Measurements from ENCODE around the gene ELOVL3.
"Not testable (repeated sequence)": the region's sequence is repeated elsewhere in the genome, so short reads cannot be mapped to it uniquely, and the experiment has no call there.

Gene ELOVL3

DNA sequence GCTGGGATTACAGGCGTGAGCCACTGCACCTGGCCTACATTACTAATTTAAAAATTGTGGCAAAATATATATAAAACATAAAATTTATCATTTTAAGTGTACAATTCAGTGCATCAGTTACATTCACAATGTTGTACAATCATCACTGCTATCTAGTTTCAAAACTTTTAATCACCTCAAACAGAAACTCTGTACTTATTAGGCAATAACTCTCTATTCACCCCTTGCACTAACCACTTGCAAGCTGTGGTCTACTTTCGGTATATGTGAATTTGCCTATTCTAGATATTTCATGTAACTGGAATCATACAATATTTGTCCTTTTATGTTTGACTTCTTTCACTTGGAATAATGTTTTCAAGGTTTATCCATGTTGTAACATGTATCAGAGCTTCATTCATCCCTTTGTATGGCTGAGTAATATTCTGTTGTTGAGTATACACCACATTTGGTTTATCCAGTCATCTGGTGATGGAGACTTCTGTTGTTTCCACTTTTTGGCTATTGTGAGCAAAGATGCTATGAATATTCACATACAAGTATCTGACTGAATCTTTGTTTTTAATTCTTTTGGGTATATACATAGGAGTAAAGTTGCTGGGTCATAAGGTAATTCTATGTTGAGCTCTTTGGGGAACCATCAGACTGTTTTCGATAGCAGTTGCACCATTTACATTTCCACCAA is 14.3 kb upstream of the ELOVL3 start:
- no peak for DNase-seq (ENCODE audit: low spot score in 2 of 2)
- H3K27ac Mint-ChIP-seq: no peak overlapping the region
- H3K9me3 Mint-ChIP-seq: no peaks in the 10 kb centered on the region
- no peak overlapping the region for H3K4me3 Mint-ChIP-seq
- no peaks in the 10 kb centered on the region for H3K4me1 Mint-ChIP-seq
- no peaks in the 10 kb centered on the region for H3K36me3 Mint-ChIP-seq
- ATAC-seq: peak; percentile 91

DNA sequence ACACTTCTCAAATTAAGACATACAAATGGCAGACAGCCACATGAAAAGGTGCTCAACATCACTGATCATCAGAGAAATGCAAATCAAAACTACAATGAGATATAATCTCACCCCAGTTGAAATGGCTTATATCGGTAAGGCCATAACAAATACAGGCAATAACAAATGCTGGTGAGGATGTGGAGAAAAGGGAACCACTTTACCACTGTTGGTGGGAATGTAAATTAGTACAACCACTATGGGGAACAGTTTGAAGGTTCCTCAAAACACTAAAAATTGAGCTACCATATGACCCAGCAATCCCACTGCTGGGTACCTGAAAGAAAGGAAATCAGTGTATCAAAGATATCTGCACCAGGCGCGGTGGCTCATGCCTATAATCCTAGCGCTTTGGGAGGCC is 12.5 kb upstream of the ELOVL3 start:
- H3K4me1 Mint-ChIP-seq; ATAC-seq; DNase-seq (ENCODE audit: low spot score in 2 of 2); H3K9me3 Mint-ChIP-seq; H3K4me3 Mint-ChIP-seq; H3K27ac Mint-ChIP-seq; H3K36me3 Mint-ChIP-seq: not testable (repeated sequence)

GRCh38 chr10:102219370-102219769 is 6.7 kb upstream of the ELOVL3 start:
- DNase-seq (ENCODE audit: low spot score in 2 of 2) (no peak), ATAC-seq (no peak)
- no peaks in the 10 kb centered on the region for H3K4me1 Mint-ChIP-seq
- H3K4me3 Mint-ChIP-seq: no peak overlapping the region
- no peaks in the 10 kb centered on the region for H3K36me3 Mint-ChIP-seq
- no peak overlapping the region for H3K27ac Mint-ChIP-seq
- H3K9me3 Mint-ChIP-seq: no peaks in the 10 kb centered on the region

- no peak for DNase-seq (ENCODE audit: low spot score in 2 of 2)
- Mint-ChIP-seq H3K36me3 (no peaks in the 10 kb centered on the region), H3K4me3 (no peak overlapping the region), H3K4me1 (peaks cover under 1% of the 10 kb centered on the region), H3K27ac (no peak overlapping the region), H3K9me3 (no peaks in the 10 kb centered on the region)
- no peak for ATAC-seq
Observed at GRCh38 chr10:102220612-102221011, 5.5 kb upstream of the ELOVL3 start.

GRCh38 chr10:102222797-102223196 is 3.3 kb upstream of the ELOVL3 start:
- H3K4me3 Mint-ChIP-seq: no peak overlapping the region
- ATAC-seq (no peak), DNase-seq (ENCODE audit: low spot score in 2 of 2) (no peak)
- no peaks in the 10 kb centered on the region for H3K36me3 Mint-ChIP-seq
- peaks cover 16% of the 10 kb centered on the region for H3K4me1 Mint-ChIP-seq
- no peak overlapping the region for H3K27ac Mint-ChIP-seq
- H3K9me3 Mint-ChIP-seq: no peaks in the 10 kb centered on the region

DNA sequence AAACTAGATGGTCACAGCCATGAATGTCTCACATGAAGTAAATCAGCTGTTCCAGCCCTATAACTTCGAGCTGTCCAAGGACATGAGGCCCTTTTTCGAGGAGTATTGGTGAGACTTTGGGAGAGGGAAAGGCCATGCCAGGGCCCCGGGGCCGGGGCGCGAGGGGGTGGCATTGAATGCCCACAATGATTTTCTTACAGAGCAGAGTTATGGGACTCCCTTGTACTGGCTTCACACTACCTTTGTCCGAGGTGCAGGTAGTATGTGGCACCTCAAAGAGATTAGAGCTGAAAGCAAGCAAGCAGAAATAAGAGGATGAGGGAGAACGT is 407 bp downstream of the ELOVL3 start:
- ATAC-seq (no peak), DNase-seq (ENCODE audit: low spot score in 2 of 2) (no peak)
- peaks cover 41% of the 10 kb centered on the region for H3K4me1 Mint-ChIP-seq
- H3K27ac Mint-ChIP-seq: no peak overlapping the region
- H3K9me3 Mint-ChIP-seq: no peaks in the 10 kb centered on the region
- no peaks in the 10 kb centered on the region for H3K36me3 Mint-ChIP-seq
- H3K4me3 Mint-ChIP-seq: peak overlapping the region; percentile 63

DNA sequence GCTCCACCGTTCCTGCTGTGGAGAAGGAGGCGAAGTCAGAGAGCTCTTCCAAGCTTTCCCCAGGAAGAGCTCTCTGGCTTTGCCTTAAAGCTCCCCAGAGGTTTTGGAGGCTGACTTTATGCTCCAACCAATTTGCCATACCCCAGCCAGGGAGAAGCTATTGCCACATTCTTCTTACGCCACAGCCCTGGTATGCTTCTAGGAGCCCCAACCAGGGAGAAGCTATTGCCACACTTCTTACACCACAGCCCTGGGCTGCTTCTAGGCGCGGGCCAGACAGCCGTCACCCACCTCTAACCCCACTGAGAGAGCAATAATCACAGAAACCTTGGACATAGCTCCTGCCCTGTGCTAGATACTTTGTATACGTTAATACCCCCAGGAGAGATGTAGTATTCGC is 951 bp downstream of the ELOVL3 start:
- DNase-seq (ENCODE audit: low spot score in 2 of 2) (no peak), ATAC-seq (no peak)
- H3K4me1 Mint-ChIP-seq: peaks cover 46% of the 10 kb centered on the region
- no peaks in the 10 kb centered on the region for H3K9me3 Mint-ChIP-seq
- H3K36me3 Mint-ChIP-seq: no peaks in the 10 kb centered on the region
- H3K27ac Mint-ChIP-seq: no peak overlapping the region
- no peak overlapping the region for H3K4me3 Mint-ChIP-seq

DNA sequence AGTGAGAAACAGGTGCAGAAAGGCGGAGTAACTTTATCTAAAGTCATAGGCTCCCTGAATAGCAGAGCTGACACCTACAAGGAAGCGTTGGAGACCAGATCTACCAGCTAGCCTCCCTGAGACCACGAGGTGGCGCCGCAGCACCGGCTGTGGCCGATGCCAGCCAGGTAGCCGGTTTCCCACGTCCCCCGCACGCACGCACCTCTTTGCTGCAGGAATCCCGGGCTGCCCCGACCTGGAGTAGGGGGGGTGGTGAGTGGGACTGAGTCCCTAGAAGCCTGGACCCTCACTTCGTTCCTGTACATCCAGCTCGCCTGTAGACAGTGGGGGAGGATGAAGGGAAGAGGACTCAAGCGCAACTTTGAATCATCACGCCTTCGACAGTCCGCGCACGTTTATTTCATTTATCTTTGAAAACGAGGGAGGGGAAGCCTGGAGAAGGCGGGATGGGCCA is 3.7 kb downstream of the ELOVL3 start:
- Mint-ChIP-seq H3K4me3 (peak overlapping the region; percentile 79), H3K36me3 (no peaks in the 10 kb centered on the region), H3K27ac (no peak overlapping the region), H3K4me1 (peaks cover 46% of the 10 kb centered on the region), H3K9me3 (no peaks in the 10 kb centered on the region)
- DNase-seq (ENCODE audit: low spot score in 2 of 2) (peak; percentile 85 to 92), ATAC-seq (peak; percentile 66)

GRCh38 chr10:102230264-102230860 is 4.3 kb downstream of the ELOVL3 start:
- H3K27ac Mint-ChIP-seq: no peak overlapping the region
- no peaks in the 10 kb centered on the region for H3K36me3 Mint-ChIP-seq
- no peaks in the 10 kb centered on the region for H3K9me3 Mint-ChIP-seq
- ATAC-seq (peak; percentile 51), DNase-seq (ENCODE audit: low spot score in 2 of 2) (peak; percentile 20 to 68)
- H3K4me3 Mint-ChIP-seq: peak overlapping the region; percentile 79
- peaks cover 46% of the 10 kb centered on the region for H3K4me1 Mint-ChIP-seq

GRCh38 chr10:102230861-102231356 is 4.8 kb downstream of the ELOVL3 start:
- peak overlapping the region; percentile 79 for H3K4me3 Mint-ChIP-seq
- peak; percentile 14 for ATAC-seq

GRCh38 chr10:102231357-102232318 is 5.5 kb downstream of the ELOVL3 start:
- DNase-seq (ENCODE audit: low spot score in 2 of 2) (peak; percentile 75 to 86), ATAC-seq (peak; percentile 67)
- no peak overlapping the region for H3K27ac Mint-ChIP-seq
- H3K4me1 Mint-ChIP-seq: peaks cover 36% of the 10 kb centered on the region
- no peaks in the 10 kb centered on the region for H3K36me3 Mint-ChIP-seq
- no peaks in the 10 kb centered on the region for H3K9me3 Mint-ChIP-seq
- peak overlapping the region; percentile 79 for H3K4me3 Mint-ChIP-seq

More at GRCh38 chr10:102230861-102231356, 4.8 kb downstream of the ELOVL3 start:
- Mint-ChIP-seq H3K9me3 (no peaks in the 10 kb centered on the region), H3K36me3 (no peaks in the 10 kb centered on the region), H3K27ac (no peak overlapping the region), H3K4me1 (peaks cover 43% of the 10 kb centered on the region)
- DNase-seq (ENCODE audit: low spot score in 2 of 2): peak; percentile 38 to 78

DNA sequence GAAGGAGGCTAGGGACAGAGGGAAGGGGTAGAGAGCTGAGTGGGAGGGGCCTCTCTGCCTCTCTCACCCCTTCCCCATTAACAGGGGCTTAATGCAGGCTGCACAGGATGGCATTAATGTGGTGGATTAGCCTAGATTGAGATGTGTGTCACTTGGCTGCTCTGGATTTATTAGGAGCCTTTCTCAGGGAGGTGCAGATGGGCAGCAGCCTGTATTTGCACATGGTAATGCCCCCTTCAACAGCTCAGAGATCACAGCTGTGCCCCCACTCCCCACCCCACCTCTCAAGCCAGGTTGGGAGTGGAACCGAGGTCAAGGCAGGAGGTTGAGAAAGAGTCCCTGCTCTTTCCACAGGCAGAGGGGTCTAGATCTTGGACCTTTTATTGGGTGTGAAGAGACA is 7.9 kb downstream of the ELOVL3 start:
- DNase-seq (ENCODE audit: low spot score in 2 of 2): no peak
- Mint-ChIP-seq H3K4me1 (peaks cover 29% of the 10 kb centered on the region), H3K36me3 (no peaks in the 10 kb centered on the region), H3K9me3 (no peaks in the 10 kb centered on the region), H3K4me3 (no peak overlapping the region), H3K27ac (no peak overlapping the region)
- no peak for ATAC-seq

DNA sequence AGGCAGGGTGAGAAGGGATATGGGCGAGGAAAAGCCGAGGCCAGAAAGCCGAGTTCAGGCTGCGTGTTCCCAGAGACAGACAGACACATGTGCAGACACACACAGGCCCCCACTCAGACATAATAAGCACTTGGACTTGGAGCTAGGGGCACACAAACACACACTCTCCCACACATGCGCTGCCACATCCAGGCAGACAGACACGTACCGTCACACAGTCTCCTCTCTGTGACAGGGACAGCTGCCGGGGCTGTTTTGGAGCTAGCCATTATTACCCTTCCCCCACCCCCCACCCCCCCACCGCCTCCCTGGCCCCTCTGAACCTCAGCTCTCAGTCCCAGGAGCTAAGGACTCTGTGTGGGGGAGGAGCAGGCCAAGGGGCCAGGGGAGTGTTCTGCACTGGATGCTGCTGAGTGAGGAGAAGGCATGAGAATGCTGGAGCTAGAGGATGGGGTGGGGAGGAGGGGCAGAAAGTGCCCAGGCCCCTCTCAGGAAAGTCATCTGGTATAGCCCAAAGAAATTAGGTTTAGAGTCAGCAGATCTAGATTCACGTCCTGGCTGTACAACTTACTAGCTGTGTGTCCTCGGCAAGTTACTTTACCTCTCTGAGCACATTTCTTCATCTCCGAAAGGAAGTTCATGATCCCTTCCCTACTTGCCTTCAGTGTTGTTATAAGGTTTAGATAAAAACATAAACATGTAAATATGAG is 8.9 kb downstream of the ELOVL3 start:
- Mint-ChIP-seq H3K4me3 (no peak overlapping the region), H3K27ac (no peak overlapping the region), H3K4me1 (peaks cover 19% of the 10 kb centered on the region), H3K9me3 (no peaks in the 10 kb centered on the region), H3K36me3 (no peaks in the 10 kb centered on the region)
- no peak for ATAC-seq
- no peak for DNase-seq (ENCODE audit: low spot score in 2 of 2)

DNA sequence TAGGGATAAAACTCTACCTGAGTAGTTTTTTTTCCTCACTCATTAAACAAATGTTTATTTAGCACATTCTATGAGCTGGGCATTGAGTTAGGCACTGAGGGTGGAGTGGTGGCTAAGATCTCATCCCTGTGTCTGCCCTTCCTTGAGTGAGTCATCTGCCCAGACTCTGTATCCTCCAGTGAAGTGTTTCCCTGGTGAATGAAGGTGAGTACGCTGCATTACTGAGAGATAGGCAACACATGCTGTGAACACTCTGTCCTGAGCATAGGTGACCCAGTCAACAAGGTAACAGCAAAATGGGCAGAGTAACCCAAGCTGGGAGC is 9.5 kb downstream of the ELOVL3 start:
- no peak overlapping the region for H3K4me3 Mint-ChIP-seq
- no peak for DNase-seq (ENCODE audit: low spot score in 2 of 2)
- H3K36me3 Mint-ChIP-seq: no peaks in the 10 kb centered on the region
- ATAC-seq: no peak
- H3K27ac Mint-ChIP-seq: no peak overlapping the region
- H3K4me1 Mint-ChIP-seq: peaks cover 14% of the 10 kb centered on the region
- no peaks in the 10 kb centered on the region for H3K9me3 Mint-ChIP-seq

DNA sequence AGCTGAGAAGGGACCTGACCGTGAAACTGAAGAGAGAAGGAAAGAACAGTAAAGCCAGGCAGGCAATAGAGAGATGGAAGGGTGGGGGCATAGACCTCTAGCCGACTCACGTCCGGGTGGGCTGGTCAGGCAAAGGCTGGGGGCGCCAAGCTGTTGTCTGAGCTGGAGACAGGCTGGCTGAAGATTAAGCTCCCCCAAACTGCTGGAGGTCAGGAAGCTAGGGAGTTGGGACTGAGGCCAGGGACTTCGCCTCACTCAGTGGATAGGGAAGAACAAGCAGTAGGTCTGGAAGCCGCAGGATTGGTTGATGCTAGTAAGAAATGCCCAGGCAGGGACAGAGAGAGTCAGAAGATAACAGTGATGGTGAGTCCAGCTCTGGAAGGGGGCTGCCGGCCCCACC is 9.9 kb downstream of the ELOVL3 start:
- H3K4me1 Mint-ChIP-seq: peaks cover 13% of the 10 kb centered on the region
- DNase-seq (ENCODE audit: low spot score in 2 of 2) (no peak), ATAC-seq (no peak)
- H3K9me3 Mint-ChIP-seq: no peaks in the 10 kb centered on the region
- no peaks in the 10 kb centered on the region for H3K36me3 Mint-ChIP-seq
- no peak overlapping the region for H3K4me3 Mint-ChIP-seq
- no peak overlapping the region for H3K27ac Mint-ChIP-seq

All from stimulated activated effector memory CD8-positive, alpha-beta T cell treated with anti-CD3 and anti-CD28 coated beads, Interleukin-12 subunit alpha, Interleukin-12 subunit beta, amount 100 ng/mL, for 72 hours (primary cell).